ENCODE results near the gene LRRC38. TPM values are rescaled to one million over a fixed set of nuclear protein-coding genes. Genes with fewer than 3 reads are reported as not detected.

LRRC38 gene
- total and polyA plus RNA-seq, 10 of the 15 experiments (the other 5 are each of a cell fraction or from before 2014, with no cell fraction given) = not detected

GRCh38 chr1:13512472-13512871 is 1.3 kb downstream of the LRRC38 start:
- CTCF ChIA-PET = no interaction called here
- 14% methylated on average over 10 of the region's 10 CpGs for WGBS (ENCODE audit: insufficient coverage, insufficient replicate concordance, low lambda C conversion rate, missing lambda C conversion rate)
- SMC1A ChIA-PET (ENCODE audit: uncharacterized antibody, unreplicated experiment) = no interaction called here
- Histone ChIP-seq H3K4me3 (no peak overlapping the region), H3K27me3 (replicated peaks in 1 of 2; ENCODE audit: control insufficient read depth in 2 of 2, insufficient read depth in 2 of 2, low read length in 1 of 2) (peaks cover 2 to 5% of the 10 kb centered on the region in 2 experiments; a peak in 2 of 4 replicates), H3K4me2 (ENCODE audit: control insufficient read depth, insufficient read depth) (no peak overlapping the region), H4K20me1 (ENCODE audit: control insufficient read depth, insufficient read depth) (no peaks in the 10 kb centered on the region), H3K27ac (ENCODE audit: control insufficient read depth, insufficient read depth) (no peak overlapping the region), H2AFZ (ENCODE audit: control insufficient read depth, low read depth, low read length) (no peak overlapping the region), H3K36me3 (ENCODE audit: control insufficient read depth in 2 of 2, insufficient read depth in 2 of 2, low read length in 1 of 2) (no peaks in the 10 kb centered on the region), H3K4me1 (ENCODE audit: control insufficient read depth, insufficient read depth, low read length) (no peaks in the 10 kb centered on the region), H3K79me2 (ENCODE audit: control insufficient read depth, insufficient read depth, low read length) (no peaks in the 10 kb centered on the region), H3K9me3 (replicated peaks; ENCODE audit: control insufficient read depth, insufficient read depth, low read length) (no peaks in the 10 kb centered on the region), H3K9ac (ENCODE audit: control insufficient read depth, insufficient read depth, low read length) (no peak overlapping the region)
- FAIRE-seq (no peak), ATAC-seq (no peak), DNase-seq (ENCODE audit: low read depth, low spot score) (no peak)
- RAD21 ChIA-PET (ENCODE audit: unreplicated experiment) = no interaction called here
- intact Hi-C loops (cut with micrococcal nuclease; ENCODE audit: unreplicated experiment) = no loop called here
- TF ChIP-seq ATF3 (IDR thresholded peaks at IDR 0.05; ENCODE audit: borderline replicate concordance, extremely low read depth, low read depth, low read length) = no peak
- no peak for TF ChIP-seq CBFB (IDR thresholded peaks at IDR 0.05; ENCODE audit: low read depth)
- no peak for TF ChIP-seq FOXK2 (IDR thresholded peaks at IDR 0.05)
- no peak for TF ChIP-seq LARP7 (IDR thresholded peaks at IDR 0.05)
- TF ChIP-seq KAT2A (conservative IDR thresholded peaks at IDR 0.05; ENCODE audit: control insufficient read depth, low read depth, low read length) = no peak
- no peak for TF ChIP-seq GATAD2B (conservative IDR thresholded peaks at IDR 0.05; ENCODE audit: low read depth)
- no peak for TF ChIP-seq ZNF274 (IDR thresholded peaks at IDR 0.05; ENCODE audit: insufficient read depth, insufficient read length)
- TF ChIP-seq USF1 (IDR thresholded peaks at IDR 0.05; ENCODE audit: borderline replicate concordance, extremely low read length, insufficient read depth, low read depth, low read length) = no peak
- TF ChIP-seq SIN3A (IDR thresholded peaks at IDR 0.05; ENCODE audit: low read depth, low read length) = no peak
- no peak for TF ChIP-seq BMI1 (IDR thresholded peaks at IDR 0.05; ENCODE audit: borderline replicate concordance)
- TF ChIP-seq SP1 (IDR thresholded peaks at IDR 0.05; ENCODE audit: low read depth, low read length) = no peak
- TF ChIP-seq CEBPB (IDR thresholded peaks at IDR 0.05; ENCODE audit: borderline replicate concordance in 1 of 2, low read depth in 2 of 2, low read length in 2 of 2) = no peak
- TF ChIP-seq SREBF2 (IDR thresholded peaks at IDR 0.05; ENCODE audit: low read length) = no peak
- no peak for TF ChIP-seq SRF (IDR thresholded peaks at IDR 0.05; ENCODE audit: low read depth in 2 of 2, low read length in 2 of 2)
- TF ChIP-seq MEF2B (IDR thresholded peaks at IDR 0.05; ENCODE audit: partially characterized antibody, poor library complexity, severe bottlenecking) = no peak
- TF ChIP-seq FOS (IDR thresholded peaks at IDR 0.05; ENCODE audit: borderline replicate concordance, extremely low read depth, insufficient read length) = no peak
- POLR2A ChIA-PET = no interaction called here
- in situ Hi-C loops (cut with MboI) = no loop called here
- no TSS peak for BruUV-seq (replicated peaks)

Data from GM12878 (cell line).